Stimulated activated CD4-positive, alpha-beta T cell treated with anti-CD3 and anti-CD28 coated beads, Interleukin-12 subunit alpha, Interleukin-12 subunit beta, amount 100 ng/mL, for 48 hours (primary cell): ENCODE measurements around the gene ZNF134.

Experiments
- DNase-seq, 3 donors: peaks; one replicate each; pipeline ENCODE4 v3.0.0-alpha.2; 2020; ENCODE audit warnings: low read depth in 2 of 3, low spot score in 1 of 3

ZNF134 gene

GRCh38 chr19:57613941-57614743 is at the start of gene ZNF134:
TSS of gene ZNF134 (plus strand) at chr19:57614242. CDS start at chr19:57619469, 5,227 bp downstream.
- DNase-seq = peak; percentile 72 to 85 (median 77)

GRCh38 chr19:57566396-57567265 is 47.4 kb upstream of the ZNF134 start:
- DNase-seq = no peak

- no peak for DNase-seq
Observed at GRCh38 chr19:57570707-57571106, 43.3 kb upstream of the ZNF134 start.

DNA sequence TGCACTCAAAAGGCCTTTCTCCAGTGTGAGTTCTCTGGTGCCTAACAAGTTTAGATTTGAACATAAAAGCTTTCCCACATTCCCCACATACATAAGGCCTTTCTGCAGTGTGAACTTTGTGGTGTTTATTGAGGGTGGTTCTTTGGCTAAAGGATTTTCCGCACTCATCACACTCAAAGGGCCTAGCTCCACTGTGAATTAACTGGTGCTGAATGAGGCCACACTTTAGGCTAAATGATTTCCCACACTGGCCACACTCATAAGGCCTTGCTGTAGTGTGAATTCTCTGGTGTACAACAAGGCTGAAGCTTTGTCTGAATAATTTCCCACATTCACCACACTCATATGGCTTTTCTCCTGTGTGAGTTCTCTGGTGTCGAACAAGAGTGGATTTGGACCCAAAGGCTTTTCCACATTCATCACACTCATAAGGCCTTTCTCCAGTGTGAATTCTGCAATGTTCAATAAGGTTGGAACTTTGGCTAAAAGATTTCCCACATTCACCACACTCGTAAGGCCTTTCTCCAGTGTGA is 41.6 kb upstream of the ZNF134 start:
- no peak for DNase-seq

GRCh38 chr19:57576661-57577060 is 37.4 kb upstream of the ZNF134 start:
- no peak for DNase-seq

DNA sequence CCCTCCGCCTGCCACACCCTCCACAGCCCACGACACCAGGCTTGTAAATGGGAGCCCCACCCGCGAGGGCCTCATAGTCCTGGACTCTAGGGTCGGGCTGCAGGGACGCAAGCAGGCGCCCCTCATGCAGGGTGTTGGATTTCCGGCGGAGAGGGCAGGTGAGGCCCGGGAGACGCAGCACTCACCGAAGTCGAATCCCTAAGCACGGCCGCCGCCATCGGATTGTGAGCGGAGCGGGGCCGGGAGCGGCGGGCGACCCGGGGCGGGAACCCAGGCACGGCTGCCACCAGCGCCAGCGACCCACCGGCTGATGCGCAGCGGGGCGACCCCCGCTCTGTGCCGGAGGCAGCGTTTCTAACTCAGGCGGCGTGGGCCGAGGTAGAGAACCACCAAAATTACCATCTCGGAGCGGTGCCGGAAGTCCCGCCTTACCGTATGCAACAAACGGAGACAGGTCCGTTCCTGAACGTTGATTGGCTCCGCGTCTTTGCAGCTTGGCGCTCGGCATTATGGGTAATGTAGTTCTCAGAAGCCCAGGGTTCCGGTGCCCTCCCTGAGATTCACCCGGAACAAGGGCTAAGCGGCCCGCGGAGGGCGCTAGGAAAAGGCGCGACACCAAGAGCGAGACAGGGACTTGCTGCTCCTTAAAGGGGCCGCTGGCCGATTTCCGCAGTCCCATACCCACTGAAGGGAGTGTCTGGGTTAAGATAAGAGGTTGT is 35.4 kb upstream of the ZNF134 start, which contains the start of gene ZNF416:
Gene ZNF416, minus strand, starts transcription at position 425 of the 719 bp plus-strand sequence. Its CDS starts 207 bp downstream, at position 218.
- DNase-seq = peak; percentile 90 to 94 (median 90)

GRCh38 chr19:57583104-57583520 is 30.9 kb upstream of the ZNF134 start:
- no peak for DNase-seq

DNA sequence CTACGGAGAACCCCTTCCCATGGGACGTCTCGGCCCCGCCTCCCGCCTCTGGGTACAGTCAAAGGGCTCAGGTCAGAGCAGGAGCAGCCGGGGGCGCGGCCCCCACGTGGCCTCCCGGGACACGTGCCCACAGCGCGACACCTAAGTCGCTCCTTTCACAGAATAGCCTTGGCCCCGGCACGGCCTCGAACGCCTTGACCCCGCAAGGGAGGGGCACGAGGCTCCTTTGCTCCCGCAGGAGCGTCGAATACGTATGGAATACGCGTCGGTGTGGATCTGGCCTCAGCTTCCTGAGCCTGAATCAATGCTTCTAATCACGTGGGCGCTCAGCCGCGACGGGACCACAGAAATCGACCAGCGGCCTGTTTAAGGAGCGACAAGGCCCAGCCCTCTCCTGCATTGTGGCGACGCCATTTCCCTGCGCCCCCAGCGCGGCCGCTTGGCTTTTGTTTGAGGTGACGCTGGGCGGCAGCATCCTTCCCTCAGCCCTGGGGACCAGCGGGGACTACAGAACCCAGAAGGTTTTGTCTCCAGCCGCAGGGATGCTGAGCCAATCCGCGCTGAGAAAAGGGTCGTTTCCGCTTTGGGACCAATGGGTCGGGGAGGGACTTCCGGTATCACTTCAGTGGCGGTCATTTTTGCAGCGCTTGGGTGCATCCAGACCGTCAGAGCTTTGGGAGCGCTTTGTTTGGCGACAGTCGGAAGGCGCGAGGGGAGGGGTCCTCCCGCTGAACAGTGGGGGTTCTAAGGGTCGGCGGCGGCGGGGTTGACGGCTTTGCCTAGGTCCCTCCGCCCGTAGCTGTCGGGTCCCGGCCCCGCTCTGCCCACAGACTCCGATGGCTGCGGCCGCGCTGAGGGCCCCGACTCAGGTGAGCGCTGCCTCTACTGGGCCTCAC is 30.3 kb upstream of the ZNF134 start, which contains the start of gene ZIK1:
Gene ZIK1, plus strand, starts transcription at position 625 of the 896 bp plus-strand sequence. Its CDS starts 212 bp downstream, at position 837.
- DNase-seq = peak; percentile 74 to 76 (median 74)

DNA sequence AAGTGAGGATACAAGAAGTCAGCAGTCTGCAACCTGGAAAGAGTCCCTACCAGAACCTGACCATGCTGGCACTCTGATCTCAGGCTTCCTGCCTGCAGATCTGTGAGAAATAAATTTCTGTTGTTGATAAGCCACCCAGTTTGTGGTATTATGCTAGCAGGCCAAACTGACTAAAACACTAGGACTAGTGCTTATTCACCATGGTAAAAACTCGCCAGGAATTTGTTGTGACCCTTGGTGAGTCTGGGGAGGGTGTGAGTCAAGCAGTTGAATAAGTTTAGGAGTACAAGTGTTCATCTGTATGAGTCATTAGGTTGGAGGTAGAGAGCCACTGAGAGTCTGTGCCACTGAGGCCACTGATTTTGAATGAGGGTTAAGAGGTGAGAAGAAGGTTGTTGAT is 26.5 kb upstream of the ZNF134 start:
- DNase-seq = no peak

- DNase-seq = no peak
Observed at GRCh38 chr19:57599377-57599760, 14.7 kb upstream of the ZNF134 start.

DNA sequence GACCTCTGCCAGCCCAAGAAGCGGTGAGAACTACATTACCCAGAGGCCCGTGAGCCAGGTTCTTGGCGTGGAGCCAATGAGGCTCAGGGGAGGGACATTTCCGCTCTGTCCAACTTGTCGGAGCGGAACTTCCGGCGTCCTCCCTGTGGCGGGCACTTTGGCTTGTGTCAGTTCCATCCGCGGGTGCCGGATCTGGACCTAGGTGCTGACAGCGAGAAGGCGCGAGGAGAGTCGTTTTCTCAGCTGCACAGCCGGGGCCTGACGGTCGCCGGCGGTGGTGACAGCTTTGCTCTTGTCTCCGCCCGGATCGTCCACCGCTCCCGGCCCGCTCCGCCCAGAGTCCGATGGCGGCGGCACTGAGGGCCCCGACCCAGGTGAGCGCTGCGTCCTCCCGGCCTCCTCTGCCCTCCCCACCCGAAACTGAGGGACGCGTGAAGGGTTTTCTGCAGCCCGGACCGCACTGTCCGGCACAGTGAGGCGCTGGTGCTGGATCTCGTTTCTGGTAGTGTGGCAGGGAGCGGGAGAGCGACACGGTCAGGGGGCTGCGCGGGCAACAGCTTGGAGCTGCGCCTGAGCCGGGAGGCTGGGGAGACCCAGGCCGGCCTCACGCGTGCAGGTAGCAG is 14.2 kb upstream of the ZNF134 start, which contains the start of gene ZNF530:
Gene ZNF530, plus strand, starts transcription at position 125 of the 623 bp plus-strand sequence. CDS start 4,461 bp downstream, outside the sequence.
- peak; percentile 78 to 89 (median 86) for DNase-seq

DNA sequence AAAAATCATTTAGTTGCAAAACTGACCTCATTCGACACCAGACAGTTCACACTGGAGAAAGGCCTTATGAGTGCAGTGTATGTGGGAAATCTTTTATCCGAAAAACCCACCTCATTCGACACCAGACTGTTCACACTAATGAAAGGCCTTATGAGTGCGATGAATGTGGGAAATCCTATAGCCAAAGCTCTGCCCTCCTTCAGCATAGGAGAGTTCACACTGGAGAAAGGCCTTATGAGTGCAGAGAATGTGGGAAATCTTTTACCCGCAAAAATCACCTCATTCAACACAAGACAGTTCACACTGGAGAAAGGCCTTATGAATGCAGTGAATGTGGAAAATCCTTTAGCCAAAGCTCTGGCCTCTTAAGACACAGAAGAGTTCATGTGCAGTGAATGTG is 7.1 kb upstream of the ZNF134 start:
- no peak for DNase-seq

DNA sequence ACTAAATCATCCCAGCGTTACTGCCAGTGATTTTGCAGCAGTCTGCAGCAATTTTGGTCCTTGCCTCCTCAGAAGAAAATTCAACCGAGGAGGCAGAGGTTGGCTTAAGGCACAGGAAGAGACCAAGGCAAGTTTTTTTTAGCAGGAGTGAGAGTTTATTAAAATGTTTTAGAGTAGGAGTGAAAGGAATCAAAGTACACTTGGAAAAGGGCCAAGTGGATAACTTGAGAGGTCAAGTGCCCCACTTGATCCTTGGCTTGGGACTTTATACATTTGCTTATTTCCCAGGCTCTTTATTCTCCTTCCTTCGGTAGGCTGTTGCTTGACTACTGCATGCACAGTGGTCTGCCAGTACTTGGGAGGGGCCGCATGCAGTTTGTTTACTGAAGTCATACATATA is 2.9 kb upstream of the ZNF134 start:
- DNase-seq = no peak

GRCh38 chr19:57615346-57615745 is 1.3 kb downstream of the ZNF134 start:
- no peak for DNase-seq

GRCh38 chr19:57620673-57621348 is 6.8 kb downstream of the ZNF134 start:
- no peak for DNase-seq

DNA sequence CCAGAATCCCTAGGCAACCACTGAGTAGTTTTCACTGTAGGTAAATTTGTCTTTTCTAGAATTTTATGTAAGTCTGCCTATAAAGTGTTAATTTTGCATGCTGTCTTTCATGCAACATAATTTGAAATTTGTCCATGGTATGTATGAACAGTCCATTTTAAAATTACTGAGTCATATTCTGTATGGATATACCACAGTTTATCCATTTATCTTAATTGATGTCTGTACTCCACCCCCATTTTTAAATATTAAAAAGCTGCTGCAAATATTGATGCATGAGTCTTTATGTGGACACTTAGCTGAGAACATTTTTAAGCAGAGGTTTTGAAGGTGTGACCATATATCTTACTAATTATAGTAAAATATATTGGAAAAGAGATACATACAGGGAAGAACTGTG is 9.0 kb downstream of the ZNF134 start:
- DNase-seq = no peak

GRCh38 chr19:57632987-57633831 is 19.2 kb downstream of the ZNF134 start, which contains the start of gene ZNF211:
TSS of gene ZNF211 (plus strand) at chr19:57633168. CDS start at chr19:57633347, 179 bp downstream.
- peak; percentile 72 to 79 (median 76) for DNase-seq

GRCh38 chr19:57633832-57634131 is 19.7 kb downstream of the ZNF134 start:
- DNase-seq = no peak
